Hair follicular keratinocyte (primary cell): ENCODE data around the gene PTRH2. TPM values are rescaled to one million over a fixed set of nuclear protein-coding genes. Genes with fewer than 3 reads are reported as not detected.

Source experiments
- total RNA-seq: library from RNA; depleted of rRNA; stranded (reverse); fragments of >200 nt; gene quantifications from 2 replicates; pipeline ENCODE4 v1.2.3, GENCODE V29; 2015

Gene PTRH2
- total RNA-seq, result 33.1 and 54.6 TPM in 2 replicates

GRCh38 chr17:59707149-59707970 is at the start of gene PTRH2, which contains the start of gene VMP1:
Gene PTRH2 (minus strand): TSS chr17:59707430. CDS start chr17:59697978, 9,452 bp downstream.
Gene VMP1 (plus strand): TSS chr17:59707654. CDS start chr17:59731447, 23,793 bp downstream.

Other genes with a start within 250 kb of the PTRH2 start
- gene DHX40, start 141.8 kb downstream of the PTRH2 start, total RNA-seq, result 22.1 and 25.3 TPM in 2 replicates
- 169 and 172 TPM in 2 replicates for gene CLTC, start 87.5 kb downstream of the PTRH2 start, total RNA-seq
- 76.3 and 81.1 TPM in 2 replicates for gene VMP1, start 224 bp upstream of the PTRH2 start, total RNA-seq
- gene TUBD1, start 185.5 kb upstream of the PTRH2 start, total RNA-seq, result 5.4 and 7.2 TPM in 2 replicates
- gene RPS6KB1, start 185.7 kb upstream of the PTRH2 start, total RNA-seq, result 8.1 and 9.8 TPM in 2 replicates